Peyer's patch (tissue), 4 donors: ENCODE measurements around the gene COL5A2.

Source experiments
- CTCF ChIP-seq, 6 experiments: fragments of 450-650 bp in 4 of 6; fragments of 200-600 bp in 2 of 6; sonication (generic) in 1 of 6; IDR thresholded peaks; one replicate each; pipeline ENCODE4 v1.5.1; 2017 to 2019; ENCODE audit warnings: antibody characterized with exemption in 6 of 6, mild to moderate bottlenecking in 3 of 6, moderate library complexity in 1 of 6
- POLR2A ChIP-seq, 2 donors: fragments of 450-650 bp; IDR thresholded peaks; one replicate each; pipeline ENCODE4 v1.5.1; 2017; ENCODE audit warnings: antibody characterized with exemption in 2 of 2, mild to moderate bottlenecking in 2 of 2, moderate library complexity in 2 of 2

GRCh38 chr2:189178054-189178453, 1.5 kb downstream of the COL5A2 start:
- TF ChIP-seq CTCF (IDR thresholded peaks at IDR 0.05) (peak in 2 of 6 experiments; percentile 5 to 8), POLR2A (IDR thresholded peaks at IDR 0.05) (no peak)
